Liver (tissue), 9 donors: ENCODE results near the gene ZAP70. TPM values are rescaled to one million over a fixed set of nuclear protein-coding genes. Genes with fewer than 3 reads are reported as not detected.
A peak's percentile ranks its signal among the peaks of the same experiment; 100 is the strongest.

Experiments used
- DNase-seq: peaks from one replicate; pipeline ENCODE4 v3.0.0-alpha.2; 2017; ENCODE audit warnings: low spot score
- H3K27ac ChIP-seq, 2 donors: one replicate each; pipeline ENCODE4 v1.7.0; 2013; ENCODE audit warnings: inconsistent platforms in 2 of 2, low read length in 2 of 2, control low read depth in 1 of 2, low read depth in 1 of 2, mild to moderate bottlenecking in 1 of 2
- H3K27me3 ChIP-seq, 4 donors: one replicate each; pipeline versions ENCODE4 v1.6.1 to v1.7.0; 2013; ENCODE audit warnings: low read length in 3 of 4, inconsistent platforms in 1 of 4, mild to moderate bottlenecking in 1 of 4, moderate library complexity in 1 of 4; ENCODE audit not compliant: control insufficient read depth in 4 of 4, insufficient read depth in 4 of 4
- H3K36me3 ChIP-seq, 4 donors: one replicate each; pipeline versions ENCODE4 v1.6.1 to v1.7.0; 2013; ENCODE audit warnings: low read length in 3 of 4, mild to moderate bottlenecking in 3 of 4, low read depth in 1 of 4, moderate library complexity in 1 of 4; ENCODE audit not compliant: control insufficient read depth in 4 of 4, insufficient read depth in 3 of 4
- H3K4me1 ChIP-seq, 4 donors: one replicate each; pipeline versions ENCODE4 v1.6.1 to v1.7.0; 2013; ENCODE audit warnings: low read length in 3 of 4, mild to moderate bottlenecking in 3 of 4, moderate library complexity in 1 of 4; ENCODE audit not compliant: control insufficient read depth in 4 of 4, insufficient read depth in 4 of 4
- H3K4me3 ChIP-seq, 3 donors: one replicate each; pipeline versions ENCODE4 v1.6.1 to v1.7.0; 2013; ENCODE audit warnings: low read length in 3 of 3, control low read depth in 1 of 3, low read depth in 1 of 3, mild to moderate bottlenecking in 1 of 3
- H3K9ac ChIP-seq, 2 donors: one replicate each; pipeline ENCODE4 v1.7.0; 2013; ENCODE audit warnings: low read length in 2 of 2, mild to moderate bottlenecking in 2 of 2, moderate library complexity in 2 of 2, control low read depth in 1 of 2, low read depth in 1 of 2
- H3K9me3 ChIP-seq, 4 donors: one replicate each; pipeline versions ENCODE4 v1.6.1 to v1.7.0; 2013; ENCODE audit warnings: low read length in 3 of 4; ENCODE audit not compliant: control insufficient read depth in 4 of 4
- EGR1 ChIP-seq, 2 donors: IDR thresholded peaks; 2 replicates each; pipeline ENCODE4 v1.6.1; 2016 to 2018; ENCODE audit warnings: antibody characterized with exemption in 2 of 2, low read depth in 2 of 2
- FOXA1 ChIP-seq: IDR thresholded peaks from 2 replicates; pipeline ENCODE4 v1.6.1; 2016; ENCODE audit warnings: antibody characterized with exemption
- GABPA ChIP-seq, 2 donors: IDR thresholded peaks in 1 of 2; conservative IDR thresholded peaks in 1 of 2; 2 replicates each; pipeline ENCODE4 v1.6.1; 2016; ENCODE audit warnings: antibody characterized with exemption in 2 of 2, mild to moderate bottlenecking in 1 of 2, moderate library complexity in 1 of 2
- JUND ChIP-seq, 2 donors: IDR thresholded peaks; 2 replicates each; pipeline ENCODE4 v1.6.1; 2016; ENCODE audit warnings: antibody characterized with exemption in 2 of 2
- RAD21 ChIP-seq, 2 donors: IDR thresholded peaks; 2 replicates each; pipeline ENCODE4 v1.6.1; 2016; ENCODE audit warnings: antibody characterized with exemption in 2 of 2, mild to moderate bottlenecking in 2 of 2
- REST ChIP-seq: IDR thresholded peaks from 2 replicates; pipeline ENCODE4 v1.6.1; 2016; ENCODE audit warnings: antibody characterized with exemption, mild to moderate bottlenecking
- RXRA ChIP-seq, 2 donors: IDR thresholded peaks; 2 replicates each; pipeline ENCODE4 v1.6.1; 2017 to 2018; ENCODE audit warnings: antibody characterized with exemption in 2 of 2, mild to moderate bottlenecking in 1 of 2
- TAF1 ChIP-seq: conservative IDR thresholded peaks from 2 replicates; pipeline ENCODE4 v1.6.1; 2016; ENCODE audit warnings: antibody characterized with exemption, mild to moderate bottlenecking
- ZBTB33 ChIP-seq: IDR thresholded peaks from 2 replicates; pipeline ENCODE4 v1.6.1; 2016; ENCODE audit warnings: antibody characterized with exemption
- WGBS: extraction: QIAGEN DNeasy Blood & Tissue Kit; methylation state at CpG from one replicate; pipeline ENCODE4 v1.1.7; 2013; 5-methylcytosine and 5-hydroxymethylcytosine counted together
- polyA plus RNA-seq, 2 donors: library from polyadenylated mRNA; stranded (reverse) in 1 of 2; unstranded in 1 of 2; fragments of 200-250 nt in 1 of 2; fragments of >200 nt in 1 of 2; fragmentation: Nextera tagmentation in 1 of 2; extraction: Ambion mirVana in 1 of 2; gene quantifications; one replicate each; pipeline versions ENCODE4 v1.2.1 to v1.2.3, GENCODE V29; 2013 to 2015
- total RNA-seq, 2 donors: library from RNA; depleted of rRNA; stranded (reverse); fragments of >200 nt; gene quantifications; one replicate each; pipeline ENCODE4 v1.2.3, GENCODE V29; 2014
- TF ChIP-seq, protein P1 (sequence below): fragments of 150-350 bp; IDR thresholded peaks from 2 replicates; pipeline ENCODE4 v1.5.1; 2017; ENCODE audit warnings: improper control_type of control experiment, low read depth, low read length; ENCODE audit not compliant: missing input control
- TF ChIP-seq, protein P2 (sequence below): IDR thresholded peaks from 2 replicates; pipeline ENCODE4 v1.6.1; 2016; ENCODE audit warnings: antibody characterized with exemption
- TF ChIP-seq, protein P3 (sequence below): IDR thresholded peaks from 2 replicates; pipeline ENCODE4 v1.6.1; 2016; ENCODE audit warnings: antibody characterized with exemption
- donor health status: healthy.
- donor health status: healthy.
- donor health status: healthy.
- donor health status: healthy.
- donor health status: healthy.

The ZAP70 gene
- total and polyA plus RNA-seq, 4 donors = 1.2 to 4.9 (median 1.4) TPM

- no peaks in the 10 kb centered on the region for H3K36me3 ChIP-seq
- no peaks in the 10 kb centered on the region for H3K4me1 ChIP-seq
Observed at GRCh38 chr2:97742381-97742847, 29.0 kb downstream of the ZAP70 start.

GRCh38 chr2:97743913-97744312 lies 30.5 kb downstream of the ZAP70 start:
- no peak overlapping the region for H3K27ac ChIP-seq
- no peaks in the 10 kb centered on the region for H3K27me3 ChIP-seq
- 95% methylated on average over 6 of the region's 6 CpGs for WGBS
- H3K4me3 ChIP-seq = no peak overlapping the region
- DNase-seq = no peak
- TF ChIP-seq, protein P1, sequence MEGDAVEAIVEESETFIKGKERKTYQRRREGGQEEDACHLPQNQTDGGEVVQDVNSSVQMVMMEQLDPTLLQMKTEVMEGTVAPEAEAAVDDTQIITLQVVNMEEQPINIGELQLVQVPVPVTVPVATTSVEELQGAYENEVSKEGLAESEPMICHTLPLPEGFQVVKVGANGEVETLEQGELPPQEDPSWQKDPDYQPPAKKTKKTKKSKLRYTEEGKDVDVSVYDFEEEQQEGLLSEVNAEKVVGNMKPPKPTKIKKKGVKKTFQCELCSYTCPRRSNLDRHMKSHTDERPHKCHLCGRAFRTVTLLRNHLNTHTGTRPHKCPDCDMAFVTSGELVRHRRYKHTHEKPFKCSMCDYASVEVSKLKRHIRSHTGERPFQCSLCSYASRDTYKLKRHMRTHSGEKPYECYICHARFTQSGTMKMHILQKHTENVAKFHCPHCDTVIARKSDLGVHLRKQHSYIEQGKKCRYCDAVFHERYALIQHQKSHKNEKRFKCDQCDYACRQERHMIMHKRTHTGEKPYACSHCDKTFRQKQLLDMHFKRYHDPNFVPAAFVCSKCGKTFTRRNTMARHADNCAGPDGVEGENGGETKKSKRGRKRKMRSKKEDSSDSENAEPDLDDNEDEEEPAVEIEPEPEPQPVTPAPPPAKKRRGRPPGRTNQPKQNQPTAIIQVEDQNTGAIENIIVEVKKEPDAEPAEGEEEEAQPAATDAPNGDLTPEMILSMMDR = no peak
- TF ChIP-seq REST (no peak), FOXA1 (no peak), RAD21 (IDR thresholded peaks at IDR 0.05) (no peak), RXRA (IDR thresholded peaks at IDR 0.05) (no peak), TAF1 (no peak), JUND (IDR thresholded peaks at IDR 0.05) (no peak), EGR1 (IDR thresholded peaks at IDR 0.05; ENCODE audit: low read depth in 2 of 2) (no peak), GABPA (IDR thresholded peaks at IDR 0.05 in 1 of 2, conservative IDR thresholded peaks at IDR 0.05 in 1 of 2) (no peak), ZBTB33 (no peak)
- TF ChIP-seq, protein P2, sequence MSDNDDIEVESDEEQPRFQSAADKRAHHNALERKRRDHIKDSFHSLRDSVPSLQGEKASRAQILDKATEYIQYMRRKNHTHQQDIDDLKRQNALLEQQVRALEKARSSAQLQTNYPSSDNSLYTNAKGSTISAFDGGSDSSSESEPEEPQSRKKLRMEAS = no peak
- TF ChIP-seq, protein P3, sequence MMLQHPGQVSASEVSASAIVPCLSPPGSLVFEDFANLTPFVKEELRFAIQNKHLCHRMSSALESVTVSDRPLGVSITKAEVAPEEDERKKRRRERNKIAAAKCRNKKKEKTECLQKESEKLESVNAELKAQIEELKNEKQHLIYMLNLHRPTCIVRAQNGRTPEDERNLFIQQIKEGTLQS = no peak
- H3K36me3 ChIP-seq = peaks cover 0 to 1% (median 0%) of the 10 kb centered on the region in 4 donors
- H3K4me1 ChIP-seq = no peaks in the 10 kb centered on the region
- no peak overlapping the region for H3K9ac ChIP-seq
- H3K9me3 ChIP-seq = no peaks in the 10 kb centered on the region

More at GRCh38 chr2:97742381-97742847, 29.0 kb downstream of the ZAP70 start:
- Histone ChIP-seq H3K9ac (no peak overlapping the region), H3K27ac (peak overlapping the region in 1 of 2 donors; percentile 2), H3K4me3 (no peak overlapping the region), H3K27me3 (no peaks in the 10 kb centered on the region), H3K9me3 (no peaks in the 10 kb centered on the region)
- no peak for DNase-seq
- WGBS = 87% methylated on average over 4 of the region's 4 CpGs
- no peak for TF ChIP-seq TAF1
